HG03354 (cell line): Measurements from ENCODE around the gene CISD1.
"Not testable (repeated sequence)": the region's sequence is repeated elsewhere in the genome, so short reads cannot be mapped to it uniquely, and the experiment has no call there.

Experiments used
- ATAC-seq: cut with Tn5 transposase; IDR thresholded peaks from one replicate; pipeline ENCODE4 v1.9.1; 2021; ENCODE audit warnings: mild to moderate bottlenecking; ENCODE audit not compliant: unreplicated experiment, poor library complexity, severe bottlenecking

Gene CISD1

DNA sequence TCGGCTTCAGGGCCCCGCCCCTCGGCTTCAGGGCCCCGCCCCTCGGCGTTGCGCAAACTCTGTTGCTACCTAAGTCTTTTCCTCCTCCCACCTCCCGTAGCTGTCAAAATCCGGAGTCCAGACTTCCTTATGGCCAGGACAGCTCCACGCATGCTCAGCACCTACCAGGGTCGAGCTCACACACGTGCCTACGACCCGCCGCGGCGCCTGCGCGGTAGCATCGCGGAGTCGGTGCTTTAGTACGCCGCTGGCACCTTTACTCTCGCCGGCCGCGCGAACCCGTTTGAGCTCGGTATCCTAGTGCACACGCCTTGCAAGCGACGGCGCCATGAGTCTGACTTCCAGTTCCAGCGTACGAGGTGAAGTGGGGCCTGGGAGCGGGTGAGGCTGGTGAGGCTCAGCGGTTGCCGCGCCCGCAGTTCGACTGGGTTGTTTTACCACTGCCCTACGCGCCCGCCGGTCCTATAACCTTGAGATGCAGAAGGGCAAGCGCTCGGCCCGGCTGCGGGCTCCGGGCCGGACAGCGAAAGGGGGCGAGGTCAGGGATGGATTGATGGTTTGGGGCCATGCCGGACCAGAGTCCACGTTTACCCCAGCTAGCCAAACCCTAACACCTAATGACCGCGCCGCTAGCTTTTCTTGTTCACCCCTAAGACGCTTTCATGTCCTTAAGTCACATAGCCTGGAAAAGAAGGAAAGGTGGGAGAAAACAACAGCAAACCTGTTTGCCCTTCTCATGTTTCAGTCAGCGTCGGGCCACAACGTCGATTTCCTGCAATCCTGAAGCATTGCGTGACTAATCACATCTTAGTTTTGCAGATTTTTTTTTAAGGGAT lies at the start of gene CISD1:
Gene CISD1 (plus strand): TSS at position 217 of the 836 bp plus-strand sequence. CDS start 112 bp downstream, at position 329.
- ATAC-seq, result peak; percentile 61

DNA sequence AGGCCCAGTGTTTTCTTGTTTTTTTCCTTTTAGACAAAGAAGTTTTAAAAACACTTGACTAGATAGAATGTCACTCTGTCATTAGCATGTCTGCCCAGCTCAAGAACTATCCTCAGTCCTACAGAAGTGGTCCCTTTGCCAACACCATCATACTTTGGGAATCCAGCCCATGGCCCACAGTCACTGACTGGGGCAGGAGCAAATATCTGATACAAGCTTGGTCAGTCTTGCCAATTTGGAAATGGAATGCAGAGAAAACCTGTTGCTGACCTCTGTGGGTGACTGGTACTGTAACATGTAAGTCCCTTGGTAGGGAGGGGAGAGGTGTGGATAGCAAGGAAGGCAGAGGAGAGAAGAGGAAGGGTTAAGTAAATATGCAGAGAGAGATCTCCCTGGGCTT lies 49.1 kb upstream of the CISD1 start:
- no peak for ATAC-seq

DNA sequence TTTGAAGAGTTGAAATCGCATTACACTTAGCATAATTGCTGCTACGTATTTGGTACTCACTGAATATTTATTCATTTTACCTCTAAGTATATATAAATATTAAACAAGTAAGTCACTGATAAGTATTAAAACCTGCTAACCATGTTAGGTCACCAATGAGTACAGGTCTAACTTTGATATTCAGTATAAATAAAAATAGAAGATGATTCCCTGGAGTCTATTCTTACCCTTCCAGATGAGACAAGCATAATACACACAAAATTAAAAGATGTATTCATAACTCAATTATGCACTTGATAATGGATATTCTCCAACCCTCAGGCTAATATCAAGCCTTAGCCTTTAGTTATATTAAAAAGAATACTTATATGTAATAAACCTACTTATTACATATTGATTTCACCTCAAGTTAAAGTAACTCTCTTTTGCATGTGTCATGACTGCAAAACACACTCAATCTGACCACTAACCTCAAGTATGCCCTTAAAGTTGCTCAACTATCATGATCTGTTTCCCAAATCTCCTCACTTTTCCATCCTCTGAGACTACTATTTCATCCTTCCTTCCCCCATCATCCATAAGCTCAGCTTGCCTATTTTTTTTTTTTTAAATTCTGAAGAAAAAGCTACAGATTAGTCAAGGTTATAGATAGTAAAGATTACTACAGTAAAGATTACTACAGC lies 48.1 kb upstream of the CISD1 start:
- ATAC-seq, result no peak

DNA sequence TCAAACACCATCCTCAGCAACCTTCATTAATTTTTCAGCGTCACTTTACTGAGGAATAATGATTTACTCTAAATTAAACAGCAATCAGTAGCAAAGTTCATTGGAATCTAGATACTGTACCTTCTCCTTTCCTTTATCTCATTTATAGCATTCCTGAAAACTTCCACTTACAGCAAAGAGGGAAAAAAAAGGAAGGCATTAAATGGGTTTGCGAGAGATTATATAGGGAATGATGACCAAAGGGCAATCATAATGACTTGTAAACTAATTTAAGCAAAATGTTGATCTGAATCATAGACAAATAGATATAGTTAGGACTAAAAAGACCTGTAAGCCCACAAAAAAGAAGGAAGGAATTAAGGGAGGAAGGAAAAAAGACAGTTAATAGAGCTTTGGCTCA lies 43.3 kb upstream of the CISD1 start:
- ATAC-seq, result no peak

DNA sequence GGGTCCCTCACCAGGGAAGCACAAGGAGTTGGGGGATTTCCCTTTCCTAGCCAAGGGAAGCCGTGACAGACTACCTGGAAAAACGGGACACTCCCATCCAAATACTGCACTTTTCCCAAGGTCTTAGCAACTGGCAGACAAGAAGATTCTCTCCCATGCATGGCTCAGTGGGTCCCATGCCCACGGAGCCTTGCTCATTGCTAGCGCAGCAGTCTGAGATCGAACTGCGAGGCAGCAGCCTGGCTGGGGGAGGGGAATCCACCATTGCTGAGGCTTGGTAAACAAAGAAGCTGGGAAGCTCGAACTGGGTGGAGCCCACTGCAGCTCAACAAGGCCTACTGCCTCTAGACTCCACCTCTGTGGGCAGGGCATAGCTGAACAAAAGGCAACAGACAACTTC lies 39.1 kb upstream of the CISD1 start:
- not testable (repeated sequence) for ATAC-seq

DNA sequence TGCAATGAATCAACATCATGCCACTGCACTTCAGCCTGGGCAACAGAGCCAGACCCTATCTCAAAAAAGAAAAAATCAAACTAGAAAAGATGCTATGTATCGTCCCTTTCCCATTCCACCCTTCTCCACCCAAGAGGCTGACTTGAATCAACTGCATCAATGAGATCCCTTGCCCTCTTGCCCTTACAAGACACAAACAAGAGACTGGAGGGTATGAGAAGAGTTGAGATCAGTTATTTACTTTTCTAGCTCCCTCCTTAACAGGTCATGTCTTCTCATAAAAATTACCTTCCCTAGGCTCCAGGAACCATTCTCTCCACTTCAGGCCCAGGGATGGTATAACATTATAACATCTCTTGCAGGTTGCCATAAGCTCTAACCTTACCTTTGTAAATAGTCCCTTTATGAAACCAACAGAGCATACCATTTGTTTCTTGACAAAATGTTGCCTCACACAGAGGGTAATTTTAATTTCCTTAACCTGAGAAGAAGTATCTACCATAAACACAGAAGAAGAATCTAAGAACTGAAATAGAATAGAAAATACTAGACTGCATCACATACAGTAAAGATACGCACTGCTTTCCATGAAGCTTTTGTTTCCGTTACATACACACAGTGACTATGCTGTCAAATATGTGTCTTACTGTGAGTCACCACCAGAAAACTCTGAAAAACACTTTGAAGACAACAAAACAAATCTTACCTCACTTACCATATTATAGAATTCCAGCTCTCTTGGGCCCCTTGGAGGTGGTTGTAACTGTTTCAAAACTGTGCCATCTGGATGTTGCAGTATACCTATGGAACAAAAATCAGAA lies 31.7 kb upstream of the CISD1 start:
- ATAC-seq, result no peak

DNA sequence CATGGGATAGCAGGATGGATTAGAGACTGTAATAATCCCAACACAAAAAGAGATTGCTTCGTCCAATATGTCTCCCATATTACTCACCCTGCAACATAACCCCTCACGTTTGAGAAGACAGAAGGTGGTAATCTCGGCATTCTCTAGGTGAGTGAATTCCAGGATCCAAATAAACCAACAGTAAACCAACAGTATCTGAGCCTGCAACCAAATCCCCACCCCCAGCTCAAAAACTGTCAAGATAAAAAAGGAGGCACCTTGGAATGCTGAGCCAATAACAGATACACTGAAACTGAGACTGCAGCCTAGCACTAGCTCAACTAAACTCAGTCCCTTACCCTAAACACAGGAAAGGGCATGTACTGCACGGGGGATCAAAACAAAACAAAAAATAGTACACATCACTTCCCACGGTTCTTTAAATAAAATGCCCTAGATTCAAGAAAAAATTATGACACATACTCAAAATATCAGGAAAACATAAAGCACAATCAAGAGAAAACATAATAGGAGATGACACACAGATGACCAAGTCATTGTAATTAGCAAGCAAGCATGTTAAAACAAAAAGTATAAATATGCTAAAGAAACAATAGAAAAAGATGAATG lies 29.3 kb upstream of the CISD1 start:
- ATAC-seq, result no peak

DNA sequence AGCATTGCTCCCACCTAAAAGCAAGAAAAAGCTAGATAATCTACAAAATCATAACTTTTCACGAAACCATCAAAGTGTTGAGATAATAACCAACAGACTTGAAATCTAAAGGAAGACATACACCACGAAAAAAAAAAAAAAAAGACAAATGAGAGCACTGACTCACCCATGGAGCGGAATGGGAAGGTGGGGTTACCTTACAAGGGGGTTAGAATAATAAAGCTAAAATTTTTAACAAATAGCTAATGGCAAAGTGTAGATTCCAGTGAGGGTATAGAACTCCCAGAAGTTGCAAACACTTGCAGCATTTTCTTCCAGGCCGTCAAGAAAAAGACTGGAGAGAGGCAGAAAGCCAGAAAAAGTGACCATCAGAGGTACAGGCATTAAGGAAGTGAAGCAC lies 28.4 kb upstream of the CISD1 start:
- ATAC-seq, result no peak

DNA sequence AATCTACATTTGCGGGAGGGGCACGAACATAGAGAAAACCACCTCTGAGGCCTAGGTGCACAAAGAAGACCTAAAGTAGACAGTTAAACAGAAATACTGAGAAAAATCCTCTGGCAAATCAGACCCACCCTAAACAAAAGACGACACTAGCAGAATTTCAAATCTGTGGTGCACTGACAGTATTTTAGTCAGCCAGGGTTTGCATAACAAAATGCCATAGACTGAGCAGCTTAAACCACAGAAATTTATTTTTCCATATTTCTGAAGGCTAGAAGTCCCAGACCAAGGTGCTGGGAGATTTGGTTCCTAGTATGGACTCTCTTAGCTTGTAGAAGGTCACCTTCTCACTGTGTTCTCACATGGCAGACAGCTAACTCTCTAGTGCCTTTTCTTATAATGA lies 27.6 kb upstream of the CISD1 start:
- ATAC-seq, result no peak

DNA sequence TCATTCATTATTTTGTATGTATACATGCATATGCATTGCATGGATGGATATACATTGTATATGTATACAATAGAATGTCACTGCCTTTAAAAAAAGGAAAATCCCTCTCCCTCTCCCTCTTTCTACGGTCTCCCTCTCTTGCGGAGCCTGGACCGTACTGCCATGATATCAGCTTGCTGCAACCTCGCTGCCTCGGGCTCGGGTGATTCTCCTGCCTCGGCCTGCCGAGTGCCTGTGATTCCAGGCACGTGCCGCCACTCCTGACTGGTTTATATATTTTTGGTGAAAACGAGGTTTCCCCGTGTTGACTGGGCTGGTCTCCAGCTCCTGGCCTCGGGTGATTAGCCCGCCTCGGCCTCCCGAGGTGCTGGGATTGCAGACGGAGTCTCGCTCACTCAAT lies 25.7 kb upstream of the CISD1 start:
- ATAC-seq, result no peak

DNA sequence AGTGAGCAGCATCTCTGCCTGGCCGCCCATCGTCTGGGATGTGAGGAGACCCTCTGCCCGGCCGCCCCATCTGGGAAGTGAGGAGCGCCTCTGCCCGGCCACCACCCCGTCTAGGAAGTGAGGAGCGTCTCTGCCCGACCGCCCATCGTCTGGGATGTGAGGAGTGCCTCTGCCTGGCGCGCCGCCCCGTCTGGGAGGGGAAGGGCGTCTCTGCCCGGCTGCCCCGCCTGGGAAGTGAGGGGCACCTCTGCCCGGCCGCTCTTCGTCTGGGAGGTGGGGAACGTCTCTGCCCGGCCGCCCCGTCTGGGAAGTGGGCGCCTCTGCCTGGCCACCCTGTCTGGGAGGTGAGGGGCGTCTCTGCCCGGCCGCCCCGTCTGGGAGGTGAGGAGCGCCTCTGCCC lies 25.2 kb upstream of the CISD1 start:
- ATAC-seq, result not testable (repeated sequence)

DNA sequence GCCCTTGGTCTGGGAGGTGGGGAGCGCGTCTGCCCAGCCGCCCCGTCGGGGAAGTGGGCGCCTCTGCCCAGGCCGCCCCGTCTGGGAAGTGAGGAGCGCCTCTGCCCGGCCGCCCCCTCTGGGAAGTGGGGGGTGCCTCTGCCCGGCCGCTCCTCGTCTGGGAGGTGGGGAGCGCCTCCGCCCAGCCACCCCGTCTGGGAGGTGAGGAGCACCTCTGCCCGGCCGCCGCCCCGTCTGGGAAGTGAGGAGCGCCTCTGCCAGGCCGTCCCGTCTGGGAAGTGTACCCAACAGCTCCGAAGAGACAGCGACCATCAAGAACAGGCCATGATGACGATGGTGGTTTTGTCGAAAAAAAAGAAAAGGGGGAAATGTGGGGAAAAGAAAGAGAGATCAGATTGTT lies 24.7 kb upstream of the CISD1 start:
- not testable (repeated sequence) for ATAC-seq

DNA sequence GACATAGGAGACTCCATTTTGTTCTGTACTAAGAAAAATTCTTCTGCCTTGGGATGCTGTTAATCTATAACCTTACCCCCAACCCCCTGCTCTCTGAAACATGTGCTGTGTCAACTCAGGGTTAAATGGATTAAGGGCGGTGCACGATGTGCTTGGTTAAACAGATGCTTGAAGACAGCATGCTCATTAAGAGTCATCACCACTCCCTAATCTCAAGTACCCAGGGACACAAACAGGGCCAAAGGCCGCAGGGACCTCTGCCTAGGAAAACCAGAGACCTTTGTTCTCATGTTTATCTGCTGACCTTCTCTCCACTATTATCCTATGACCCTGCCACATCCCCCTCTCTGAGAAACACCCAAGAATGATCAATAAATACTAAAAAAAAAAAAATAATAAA lies 24.3 kb upstream of the CISD1 start:
- not testable (repeated sequence) for ATAC-seq

DNA sequence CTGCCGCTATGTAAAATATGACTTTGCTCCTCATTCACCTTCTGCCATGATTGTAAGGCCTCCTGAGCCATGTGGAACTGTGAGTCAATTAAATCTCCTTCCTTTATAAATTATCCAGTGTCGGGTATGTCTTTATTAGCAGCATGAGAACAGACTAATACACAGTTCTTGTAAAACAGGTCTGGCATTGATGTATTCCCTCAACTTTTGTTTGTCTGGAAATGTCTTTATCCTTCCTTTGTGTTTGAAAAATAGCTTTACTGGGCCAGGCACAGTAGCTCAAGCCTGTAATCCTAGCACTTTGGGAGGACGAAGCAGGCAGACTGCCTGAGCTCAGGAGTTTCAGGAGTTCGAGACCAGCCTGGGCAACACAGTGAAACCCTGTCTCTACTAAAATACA lies 15.8 kb upstream of the CISD1 start:
- no peak for ATAC-seq

DNA sequence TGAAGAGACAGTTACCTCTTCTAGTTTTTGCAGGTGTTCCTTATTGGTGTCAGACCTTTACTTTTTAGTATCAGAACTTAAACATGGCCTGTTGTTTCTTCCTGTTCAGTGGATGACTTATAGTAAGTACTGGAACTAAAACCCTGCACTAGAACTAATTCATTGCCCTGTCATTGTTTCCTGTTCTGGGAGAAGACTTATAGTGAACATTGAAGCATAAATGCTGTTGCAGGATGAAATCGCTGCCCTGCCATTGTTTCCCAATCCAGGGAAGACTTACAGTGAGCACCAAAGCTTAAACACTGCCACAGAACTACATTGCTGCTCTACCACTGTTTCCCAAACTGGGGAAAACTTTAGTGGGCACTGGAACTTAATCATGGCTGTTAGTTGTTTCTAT lies 14.3 kb upstream of the CISD1 start:
- no peak for ATAC-seq

DNA sequence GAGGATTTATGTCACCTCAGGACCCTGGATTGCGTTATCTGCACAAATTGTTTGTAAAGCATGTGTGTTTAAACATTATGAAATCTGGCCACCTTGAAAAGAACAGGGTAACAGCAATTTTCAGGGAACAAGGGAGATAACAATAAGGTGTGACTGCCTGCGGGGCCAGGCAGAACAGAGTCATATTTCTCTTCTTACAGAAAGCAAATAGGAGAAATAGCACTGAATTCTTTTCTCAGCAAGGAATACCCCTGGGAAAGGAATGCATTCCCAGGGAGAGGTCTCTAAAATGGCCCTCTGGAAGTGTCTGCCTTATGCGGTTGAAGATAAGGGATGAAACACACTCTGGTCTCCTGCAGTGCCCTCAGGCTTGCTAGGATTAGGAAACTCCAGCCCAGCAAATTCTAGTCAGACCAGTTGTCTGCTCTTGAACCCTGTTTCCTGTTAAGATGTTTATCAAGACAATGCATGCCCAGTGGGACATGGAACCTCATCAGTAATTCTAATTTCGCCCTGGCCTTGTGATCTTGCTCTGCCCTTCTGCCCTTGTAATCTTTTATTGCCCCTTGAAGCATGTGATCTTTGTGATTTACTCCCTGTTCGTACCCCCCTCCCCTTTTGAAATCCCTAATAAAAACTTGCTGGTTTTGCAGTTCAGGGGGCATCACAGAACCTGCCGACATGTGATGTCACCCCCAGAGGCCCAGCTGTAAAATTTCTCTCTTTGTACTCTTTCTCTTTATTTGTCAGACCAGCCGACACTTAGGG lies 12.8 kb upstream of the CISD1 start:
- not testable (repeated sequence) for ATAC-seq

DNA sequence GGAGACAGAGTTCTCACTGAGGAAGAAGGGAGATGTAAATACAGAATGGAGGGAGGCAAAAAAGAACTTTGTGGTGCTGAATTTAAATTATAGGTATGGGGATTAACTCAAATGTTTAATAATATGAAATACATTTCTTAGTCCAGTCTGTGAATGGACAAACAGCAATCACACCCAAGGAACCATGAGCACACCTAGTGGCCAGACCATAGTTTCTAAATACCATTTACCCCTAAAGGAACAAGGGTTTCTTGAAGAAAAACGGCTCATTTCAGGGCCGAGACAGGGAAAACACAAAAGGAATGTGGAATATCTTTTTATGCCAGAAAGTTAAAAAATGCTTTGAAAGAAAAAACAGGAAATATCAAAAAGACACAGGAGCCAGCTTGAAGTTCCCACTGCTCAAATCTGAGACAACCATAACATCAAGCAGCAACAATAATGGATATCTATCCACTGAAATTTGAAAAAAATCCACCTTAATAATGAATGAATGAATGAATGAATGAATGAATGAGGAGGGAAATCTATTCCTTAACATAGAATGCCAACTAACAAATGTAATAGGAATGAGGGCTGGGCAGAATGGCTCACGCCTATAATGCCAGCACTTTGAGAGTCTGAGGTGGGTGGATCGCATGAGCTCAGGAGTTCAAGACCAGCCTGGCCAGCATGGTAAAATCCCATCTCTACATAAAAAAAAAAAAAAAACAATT lies 9.8 kb upstream of the CISD1 start:
- ATAC-seq, result no peak

DNA sequence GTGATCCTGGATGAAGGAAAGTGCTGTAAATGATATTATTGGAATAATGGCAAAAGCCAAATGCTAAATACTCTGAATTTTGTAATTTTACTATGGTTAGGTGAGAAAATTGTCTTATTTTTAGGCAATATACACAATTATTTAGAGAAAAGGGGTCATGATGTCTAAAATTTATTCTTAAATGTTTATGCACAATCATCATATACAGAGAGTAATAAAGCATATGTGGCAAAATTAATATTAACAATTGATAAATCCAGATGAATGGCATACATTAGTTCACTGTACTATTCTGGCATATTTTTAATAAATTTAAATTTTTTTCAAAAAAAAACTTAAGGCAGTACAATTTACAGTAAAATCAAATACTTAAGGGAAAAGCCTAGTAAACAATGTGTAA lies 8.6 kb upstream of the CISD1 start:
- no peak for ATAC-seq

DNA sequence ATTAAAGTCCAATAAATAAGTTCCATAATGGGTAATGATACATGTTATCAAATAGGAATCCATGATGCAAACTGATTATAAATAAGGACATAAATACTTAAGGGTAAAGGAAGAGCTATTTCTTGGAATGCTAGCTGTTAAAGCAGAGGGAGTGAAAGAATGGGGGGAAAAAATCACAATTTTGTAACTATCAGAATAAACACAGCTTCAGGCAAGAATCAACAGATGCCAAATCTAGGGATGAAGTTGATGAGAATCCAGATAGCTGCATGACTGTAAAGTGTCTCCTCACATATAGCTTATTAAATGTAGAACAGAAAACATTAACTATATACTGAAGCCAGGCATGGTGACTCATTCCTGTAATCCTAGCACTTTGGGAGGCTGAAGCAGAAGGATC lies 6.2 kb upstream of the CISD1 start:
- ATAC-seq, result no peak
